GM12801 (cell line): ENCODE measurements around the gene ARIH2.

Source experiments
- TF ChIP-seq, protein P1 (sequence below): IDR thresholded peaks from one replicate; pipeline ENCODE4 v1.5.1; 2011; ENCODE audit warnings: control low read depth; ENCODE audit not compliant: insufficient read length; ENCODE audit errors: extremely low read depth

ARIH2 gene

DNA sequence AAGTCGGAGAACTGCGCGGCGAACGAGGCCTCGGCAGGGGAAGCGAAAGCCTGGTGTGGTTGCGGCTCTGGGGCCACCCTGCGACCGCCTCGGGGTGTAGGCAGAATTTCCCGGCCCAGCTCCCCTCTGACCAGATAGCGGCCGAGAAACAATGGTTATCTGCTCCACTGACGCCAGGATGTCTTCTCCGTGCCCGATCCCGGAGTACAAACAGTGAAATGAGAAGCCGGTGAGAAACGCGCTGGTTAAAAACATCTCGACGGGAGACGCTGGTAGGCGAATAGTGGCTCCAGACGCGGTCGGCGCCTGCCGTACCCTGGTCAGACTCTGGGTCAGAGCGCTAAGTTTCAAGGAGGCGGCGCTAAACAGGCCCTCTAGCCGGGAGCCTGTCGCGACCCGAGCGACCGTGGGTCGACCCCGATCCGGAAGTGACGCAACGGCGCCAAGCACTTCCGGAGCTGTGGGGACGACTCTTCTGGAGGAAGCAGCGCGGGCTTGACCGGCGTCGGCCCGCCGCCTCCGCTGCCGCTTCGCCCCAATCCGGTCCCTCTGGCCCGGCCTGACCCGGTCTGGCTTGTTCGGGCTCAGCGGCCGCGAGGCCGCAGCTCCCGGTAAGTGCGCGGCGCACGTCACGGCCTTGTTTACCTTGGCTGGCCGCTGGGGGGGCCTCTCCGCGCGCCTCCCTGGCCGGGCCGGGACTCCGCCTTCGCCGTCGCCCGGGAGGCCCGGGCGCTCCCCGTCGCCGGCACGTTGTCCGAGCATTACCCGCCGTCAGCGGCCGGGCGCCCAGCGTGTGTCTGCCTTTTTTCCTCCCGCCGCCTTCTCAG, at the start of gene ARIH2:
Gene ARIH2 (plus strand): TSS at position 455 of the 827 bp plus-strand sequence. CDS start 8,717 bp downstream, outside the sequence.
- TF ChIP-seq, protein P1, sequence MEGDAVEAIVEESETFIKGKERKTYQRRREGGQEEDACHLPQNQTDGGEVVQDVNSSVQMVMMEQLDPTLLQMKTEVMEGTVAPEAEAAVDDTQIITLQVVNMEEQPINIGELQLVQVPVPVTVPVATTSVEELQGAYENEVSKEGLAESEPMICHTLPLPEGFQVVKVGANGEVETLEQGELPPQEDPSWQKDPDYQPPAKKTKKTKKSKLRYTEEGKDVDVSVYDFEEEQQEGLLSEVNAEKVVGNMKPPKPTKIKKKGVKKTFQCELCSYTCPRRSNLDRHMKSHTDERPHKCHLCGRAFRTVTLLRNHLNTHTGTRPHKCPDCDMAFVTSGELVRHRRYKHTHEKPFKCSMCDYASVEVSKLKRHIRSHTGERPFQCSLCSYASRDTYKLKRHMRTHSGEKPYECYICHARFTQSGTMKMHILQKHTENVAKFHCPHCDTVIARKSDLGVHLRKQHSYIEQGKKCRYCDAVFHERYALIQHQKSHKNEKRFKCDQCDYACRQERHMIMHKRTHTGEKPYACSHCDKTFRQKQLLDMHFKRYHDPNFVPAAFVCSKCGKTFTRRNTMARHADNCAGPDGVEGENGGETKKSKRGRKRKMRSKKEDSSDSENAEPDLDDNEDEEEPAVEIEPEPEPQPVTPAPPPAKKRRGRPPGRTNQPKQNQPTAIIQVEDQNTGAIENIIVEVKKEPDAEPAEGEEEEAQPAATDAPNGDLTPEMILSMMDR = no peak

DNA sequence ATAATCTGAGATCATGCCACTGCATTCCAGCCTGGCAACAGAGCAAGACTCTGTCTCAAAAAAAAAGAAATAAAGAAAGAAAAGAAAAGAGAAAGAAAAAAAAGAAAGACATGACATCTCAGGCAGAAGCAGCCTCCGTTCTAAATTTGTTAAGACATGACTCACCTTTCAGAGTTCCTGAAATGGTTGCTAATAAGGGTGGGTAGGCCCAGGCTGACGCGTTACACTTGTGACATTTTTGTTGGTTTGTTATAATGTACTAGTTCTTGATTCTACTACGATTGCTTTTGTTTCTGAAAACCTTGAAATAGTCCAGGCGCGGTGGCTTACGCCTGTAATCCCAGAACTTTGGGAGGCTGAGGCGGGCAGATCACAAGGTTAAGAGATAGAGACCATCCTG, 41.0 kb upstream of the ARIH2 start:
- TF ChIP-seq, protein P1 = no peak

DNA sequence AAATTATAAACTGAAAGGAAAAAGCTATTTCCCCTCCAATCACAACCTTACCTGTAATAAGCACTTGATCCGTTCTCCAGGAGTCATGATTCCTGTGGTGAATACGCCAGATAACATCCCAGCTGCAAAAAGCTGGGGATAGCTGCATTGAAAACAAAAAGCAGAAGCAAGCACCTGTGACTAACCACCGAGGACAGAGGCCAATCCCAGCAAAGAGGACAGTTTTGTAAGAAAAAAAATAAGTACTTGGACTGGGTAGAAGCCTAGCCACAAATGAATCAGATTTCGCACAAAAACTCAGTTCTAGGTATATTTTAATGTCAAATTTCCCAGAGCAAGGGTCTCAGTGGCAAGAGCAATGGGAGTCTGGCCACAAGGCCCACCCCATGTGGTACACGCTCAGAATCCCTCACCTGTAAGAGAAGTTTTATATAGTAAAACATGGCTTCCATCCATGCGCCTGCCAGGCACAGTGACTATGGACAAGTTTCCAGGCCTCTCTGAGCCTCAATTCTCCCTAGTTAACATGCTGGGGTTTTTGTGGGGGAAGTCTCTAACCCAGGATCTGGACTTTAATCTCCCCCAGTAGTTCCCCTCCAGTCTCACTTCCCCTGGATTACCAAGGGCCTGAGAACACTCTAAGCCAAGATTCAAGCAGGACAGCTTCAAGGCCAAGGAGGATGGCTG, 39.2 kb upstream of the ARIH2 start:
- TF ChIP-seq, protein P1 = no peak

DNA sequence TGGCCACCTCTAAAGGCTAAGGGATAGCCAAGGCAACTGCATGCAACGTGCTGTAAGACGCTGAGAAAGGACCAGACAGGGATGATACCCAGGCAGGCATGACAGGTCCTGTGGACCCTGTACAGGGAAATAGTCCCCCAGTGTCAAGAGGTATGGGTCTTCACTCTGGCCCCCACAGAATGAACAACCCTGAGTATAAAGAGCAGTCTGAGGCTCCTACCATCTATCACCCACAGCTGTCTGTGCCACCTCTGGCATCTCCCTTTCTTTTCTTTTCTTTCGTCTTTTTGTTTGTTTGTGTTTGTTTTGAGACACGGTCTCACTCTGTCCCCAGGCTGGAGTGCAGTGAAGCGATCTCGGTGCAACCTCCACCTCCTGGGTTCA, 38.7 kb upstream of the ARIH2 start:
- TF ChIP-seq, protein P1 = no peak

DNA sequence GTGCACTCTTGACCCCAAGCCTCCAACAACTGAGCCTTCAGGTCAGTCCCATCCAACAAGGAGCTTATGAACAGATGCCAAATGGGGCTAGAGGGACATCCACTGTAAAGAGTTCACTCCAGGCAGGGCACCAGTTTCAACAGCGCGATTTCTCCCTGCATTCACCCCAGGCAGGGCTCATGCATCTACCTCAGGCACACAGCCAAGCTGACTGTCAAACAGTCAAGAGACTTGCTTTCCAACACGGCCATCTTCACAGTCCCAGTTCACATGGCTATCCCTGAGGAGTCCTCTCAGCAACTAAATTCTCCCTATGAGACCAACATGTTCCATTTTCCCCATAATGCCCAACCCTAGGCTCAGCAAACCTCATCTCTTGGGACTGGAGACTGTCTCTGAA, 37.6 kb upstream of the ARIH2 start:
- TF ChIP-seq, protein P1 = no peak

DNA sequence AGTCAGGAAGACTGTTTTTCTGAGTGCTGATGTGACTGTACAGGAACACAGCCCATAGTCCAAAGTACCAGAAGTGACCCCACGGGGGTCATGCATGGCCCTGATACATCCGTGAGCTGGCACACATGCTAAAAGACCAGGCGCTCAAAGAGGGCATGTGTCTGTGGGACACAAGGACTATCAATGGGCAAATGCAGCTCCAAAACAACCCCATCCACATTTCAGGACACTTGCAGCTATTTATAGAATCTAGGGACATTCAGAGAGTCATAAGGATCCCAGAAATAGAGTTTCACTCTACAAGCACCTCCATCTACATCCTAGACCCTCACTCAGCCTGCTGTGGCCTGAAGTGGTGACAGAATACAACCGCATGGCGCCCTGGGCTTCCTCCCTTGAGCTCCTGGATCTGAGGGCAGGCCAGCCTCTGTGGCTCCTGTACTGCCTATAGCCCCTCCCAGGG, 37.0 kb upstream of the ARIH2 start:
- TF ChIP-seq, protein P1 = no peak

DNA sequence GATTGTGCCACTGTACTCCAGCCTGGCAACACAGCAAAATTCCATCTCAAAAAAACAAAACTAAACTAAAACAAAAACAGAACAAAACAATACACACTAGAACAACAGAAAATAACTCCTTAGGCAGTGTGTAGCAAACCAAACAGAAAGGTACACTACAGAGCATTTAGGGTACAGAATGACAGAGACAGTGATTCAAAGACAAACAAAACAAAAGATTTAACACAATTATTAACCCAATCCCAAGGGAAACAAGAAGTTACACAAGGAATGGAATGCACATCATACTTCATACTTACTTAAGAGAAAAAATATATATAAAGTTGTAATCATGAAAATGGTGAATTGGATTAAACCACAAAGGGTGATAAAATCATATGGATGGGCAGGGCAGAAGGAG, 32.9 kb upstream of the ARIH2 start:
- TF ChIP-seq, protein P1 = no peak
